ENCODE results near the gene RSPH6A. TPM values are rescaled to one million over a fixed set of nuclear protein-coding genes. Genes with fewer than 3 reads are reported as not detected.

The RSPH6A gene
- total and polyA plus RNA-seq, 2 of the 13 experiments (the other 11 are each of a cell fraction or from before 2014, with no cell fraction given) = 0.07 TPM; not detected in 1

DNA sequence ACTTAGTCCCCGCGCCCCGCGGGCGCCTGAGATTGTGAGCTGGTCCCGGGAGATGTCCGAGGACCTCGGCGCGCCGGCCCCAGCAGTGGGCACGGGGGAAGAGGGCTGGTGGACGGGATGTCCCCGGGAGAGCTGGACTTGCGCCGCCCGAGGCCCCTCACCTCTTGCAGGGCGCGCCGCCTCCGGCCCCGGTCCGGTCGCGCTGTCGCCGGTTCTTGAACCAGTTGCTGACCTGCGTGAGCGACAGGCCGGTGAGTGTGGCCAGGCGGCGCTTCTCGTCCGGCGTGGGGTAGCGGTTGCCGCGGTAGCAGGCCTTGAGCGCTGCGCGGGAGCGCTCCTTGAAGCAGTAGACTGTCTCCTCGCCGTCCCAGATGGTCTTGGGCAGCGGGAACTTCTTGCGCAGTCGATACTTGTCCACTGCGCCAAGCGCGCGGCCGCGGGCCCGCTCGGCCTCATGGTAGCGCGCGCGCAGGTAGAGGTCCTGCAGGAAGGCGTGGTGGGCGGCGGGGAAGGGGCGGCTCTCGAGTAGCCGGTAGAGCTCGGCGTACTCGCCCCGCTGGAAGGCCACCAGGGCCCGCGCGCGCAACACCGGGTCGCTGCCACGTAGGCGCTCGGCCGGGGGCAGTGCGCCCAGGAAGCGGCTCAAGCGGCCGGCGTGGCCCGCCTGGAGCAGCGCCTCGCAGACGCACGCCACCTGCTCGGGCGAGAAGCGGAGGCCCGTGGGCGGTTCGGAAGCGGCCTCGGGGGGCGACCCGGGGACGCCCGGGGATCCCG is 47.0 kb downstream of the RSPH6A start (continued):
- TF ChIP-seq, protein P1, sequence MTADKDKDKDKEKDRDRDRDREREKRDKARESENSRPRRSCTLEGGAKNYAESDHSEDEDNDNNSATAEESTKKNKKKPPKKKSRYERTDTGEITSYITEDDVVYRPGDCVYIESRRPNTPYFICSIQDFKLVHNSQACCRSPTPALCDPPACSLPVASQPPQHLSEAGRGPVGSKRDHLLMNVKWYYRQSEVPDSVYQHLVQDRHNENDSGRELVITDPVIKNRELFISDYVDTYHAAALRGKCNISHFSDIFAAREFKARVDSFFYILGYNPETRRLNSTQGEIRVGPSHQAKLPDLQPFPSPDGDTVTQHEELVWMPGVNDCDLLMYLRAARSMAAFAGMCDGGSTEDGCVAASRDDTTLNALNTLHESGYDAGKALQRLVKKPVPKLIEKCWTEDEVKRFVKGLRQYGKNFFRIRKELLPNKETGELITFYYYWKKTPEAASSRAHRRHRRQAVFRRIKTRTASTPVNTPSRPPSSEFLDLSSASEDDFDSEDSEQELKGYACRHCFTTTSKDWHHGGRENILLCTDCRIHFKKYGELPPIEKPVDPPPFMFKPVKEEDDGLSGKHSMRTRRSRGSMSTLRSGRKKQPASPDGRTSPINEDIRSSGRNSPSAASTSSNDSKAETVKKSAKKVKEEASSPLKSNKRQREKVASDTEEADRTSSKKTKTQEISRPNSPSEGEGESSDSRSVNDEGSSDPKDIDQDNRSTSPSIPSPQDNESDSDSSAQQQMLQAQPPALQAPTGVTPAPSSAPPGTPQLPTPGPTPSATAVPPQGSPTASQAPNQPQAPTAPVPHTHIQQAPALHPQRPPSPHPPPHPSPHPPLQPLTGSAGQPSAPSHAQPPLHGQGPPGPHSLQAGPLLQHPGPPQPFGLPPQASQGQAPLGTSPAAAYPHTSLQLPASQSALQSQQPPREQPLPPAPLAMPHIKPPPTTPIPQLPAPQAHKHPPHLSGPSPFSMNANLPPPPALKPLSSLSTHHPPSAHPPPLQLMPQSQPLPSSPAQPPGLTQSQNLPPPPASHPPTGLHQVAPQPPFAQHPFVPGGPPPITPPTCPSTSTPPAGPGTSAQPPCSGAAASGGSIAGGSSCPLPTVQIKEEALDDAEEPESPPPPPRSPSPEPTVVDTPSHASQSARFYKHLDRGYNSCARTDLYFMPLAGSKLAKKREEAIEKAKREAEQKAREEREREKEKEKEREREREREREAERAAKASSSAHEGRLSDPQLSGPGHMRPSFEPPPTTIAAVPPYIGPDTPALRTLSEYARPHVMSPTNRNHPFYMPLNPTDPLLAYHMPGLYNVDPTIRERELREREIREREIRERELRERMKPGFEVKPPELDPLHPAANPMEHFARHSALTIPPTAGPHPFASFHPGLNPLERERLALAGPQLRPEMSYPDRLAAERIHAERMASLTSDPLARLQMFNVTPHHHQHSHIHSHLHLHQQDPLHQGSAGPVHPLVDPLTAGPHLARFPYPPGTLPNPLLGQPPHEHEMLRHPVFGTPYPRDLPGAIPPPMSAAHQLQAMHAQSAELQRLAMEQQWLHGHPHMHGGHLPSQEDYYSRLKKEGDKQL (CRISPR knock-in tag; IDR thresholded peaks at IDR 0.05; ENCODE audit: low read depth) = no peak
- TF ChIP-seq ZNF234 (CRISPR knock-in tag; conservative IDR thresholded peaks at IDR 0.05) = no peak
- TF ChIP-seq ZBTB42 (CRISPR knock-in tag; IDR thresholded peaks at IDR 0.05) = 0 out of 2 replicates have a peak, but pooled peaks have one; percentile 55
- TF ChIP-seq TEAD2 (CRISPR knock-in tag; IDR thresholded peaks at IDR 0.05) = no peak
- TF ChIP-seq TP53 (CRISPR knock-in tag; conservative IDR thresholded peaks at IDR 0.05) = no peak
- no peak for TF ChIP-seq ZNF510 (CRISPR knock-in tag; IDR thresholded peaks at IDR 0.05; ENCODE audit: low read depth)
- TF ChIP-seq, protein P2, sequence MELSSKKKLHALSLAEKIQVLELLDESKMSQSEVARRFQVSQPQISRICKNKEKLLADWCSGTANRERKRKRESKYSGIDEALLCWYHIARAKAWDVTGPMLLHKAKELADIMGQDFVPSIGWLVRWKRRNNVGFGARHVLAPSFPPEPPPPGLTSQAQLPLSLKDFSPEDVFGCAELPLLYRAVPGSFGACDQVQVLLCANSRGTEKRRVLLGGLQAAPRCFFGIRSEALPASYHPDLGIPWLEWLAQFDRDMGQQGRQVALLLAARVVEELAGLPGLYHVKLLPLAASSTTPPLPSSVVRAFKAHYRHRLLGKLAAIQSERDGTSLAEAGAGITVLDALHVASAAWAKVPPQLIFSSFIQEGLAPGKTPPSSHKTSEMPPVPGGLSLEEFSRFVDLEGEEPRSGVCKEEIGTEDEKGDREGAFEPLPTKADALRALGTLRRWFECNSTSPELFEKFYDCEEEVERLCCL (CRISPR knock-in tag; IDR thresholded peaks at IDR 0.05; ENCODE audit: borderline replicate concordance) = peak; percentile 76; the same call in 1 of the 2 replicates
- TF ChIP-seq, protein P3, sequence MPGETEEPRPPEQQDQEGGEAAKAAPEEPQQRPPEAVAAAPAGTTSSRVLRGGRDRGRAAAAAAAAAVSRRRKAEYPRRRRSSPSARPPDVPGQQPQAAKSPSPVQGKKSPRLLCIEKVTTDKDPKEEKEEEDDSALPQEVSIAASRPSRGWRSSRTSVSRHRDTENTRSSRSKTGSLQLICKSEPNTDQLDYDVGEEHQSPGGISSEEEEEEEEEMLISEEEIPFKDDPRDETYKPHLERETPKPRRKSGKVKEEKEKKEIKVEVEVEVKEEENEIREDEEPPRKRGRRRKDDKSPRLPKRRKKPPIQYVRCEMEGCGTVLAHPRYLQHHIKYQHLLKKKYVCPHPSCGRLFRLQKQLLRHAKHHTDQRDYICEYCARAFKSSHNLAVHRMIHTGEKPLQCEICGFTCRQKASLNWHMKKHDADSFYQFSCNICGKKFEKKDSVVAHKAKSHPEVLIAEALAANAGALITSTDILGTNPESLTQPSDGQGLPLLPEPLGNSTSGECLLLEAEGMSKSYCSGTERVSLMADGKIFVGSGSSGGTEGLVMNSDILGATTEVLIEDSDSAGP (CRISPR knock-in tag; IDR thresholded peaks at IDR 0.05; ENCODE audit: borderline replicate concordance) = peak; percentile 54; the same call in 1 of the 2 replicates
- no peak for TF ChIP-seq RCOR2 (CRISPR knock-in tag; IDR thresholded peaks at IDR 0.05)
- peak; percentile 56; the same call in 1 of the 2 replicates for TF ChIP-seq ISL2 (CRISPR knock-in tag; IDR thresholded peaks at IDR 0.05)
- TF ChIP-seq ATM (IDR thresholded peaks at IDR 0.05; ENCODE audit: borderline replicate concordance) = no peak
- peak; percentile 57; the same call in 1 of the 2 replicates for TF ChIP-seq ZC3H13 (CRISPR knock-in tag; IDR thresholded peaks at IDR 0.05)
- no peak for TF ChIP-seq RXRB (CRISPR knock-in tag; IDR thresholded peaks at IDR 0.05; ENCODE audit: borderline replicate concordance)
- no peak for TF ChIP-seq KDM6A (CRISPR knock-in tag; IDR thresholded peaks at IDR 0.05; ENCODE audit: low read depth)
- TF ChIP-seq, protein P4, sequence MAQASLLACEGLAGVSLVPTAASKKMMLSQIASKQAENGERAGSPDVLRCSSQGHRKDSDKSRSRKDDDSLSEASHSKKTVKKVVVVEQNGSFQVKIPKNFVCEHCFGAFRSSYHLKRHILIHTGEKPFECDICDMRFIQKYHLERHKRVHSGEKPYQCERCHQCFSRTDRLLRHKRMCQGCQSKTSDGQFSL (CRISPR knock-in tag; IDR thresholded peaks at IDR 0.05) = no peak
- 0 out of 2 replicates have a peak, but pooled peaks have one; percentile 33 for TF ChIP-seq ZSCAN30 (CRISPR knock-in tag; IDR thresholded peaks at IDR 0.05)
- TF ChIP-seq CBFB (CRISPR knock-in tag; IDR thresholded peaks at IDR 0.05) = no peak
- no peak for TF ChIP-seq PHF21A (CRISPR knock-in tag; IDR thresholded peaks at IDR 0.05)

All from HepG2 (cell line).